Esophagus (tissue), 2 donors: ENCODE measurements around the gene ZNF771. TPM values are rescaled to one million over a fixed set of nuclear protein-coding genes. Genes with fewer than 3 reads are reported as not detected.

ENCODE experiments used
- H3K27ac ChIP-seq, 2 donors: one replicate each; pipeline ENCODE4 v1.5.1; 2013; ENCODE audit warnings: low read depth in 2 of 2, mild to moderate bottlenecking in 2 of 2, inconsistent platforms in 1 of 2, low read length in 1 of 2, moderate library complexity in 1 of 2
- H3K27me3 ChIP-seq, 2 donors: one replicate each; pipeline ENCODE4 v1.6.1; 2013; ENCODE audit warnings: low read length in 2 of 2, control low read depth in 1 of 2, mild to moderate bottlenecking in 1 of 2; ENCODE audit not compliant: insufficient read depth in 2 of 2, control insufficient read depth in 1 of 2
- H3K36me3 ChIP-seq, 2 donors: one replicate each; pipeline ENCODE4 v1.6.1; 2013; ENCODE audit warnings: low read length in 1 of 2; ENCODE audit not compliant: control insufficient read depth in 2 of 2, insufficient read depth in 2 of 2
- H3K4me1 ChIP-seq, 2 donors: one replicate each; pipeline ENCODE4 v1.6.1; 2013; ENCODE audit warnings: low read length in 1 of 2; ENCODE audit not compliant: control insufficient read depth in 2 of 2, insufficient read depth in 2 of 2
- H3K4me3 ChIP-seq, 2 donors: one replicate each; pipeline ENCODE4 v1.5.1; 2013; ENCODE audit warnings: low read length in 2 of 2, mild to moderate bottlenecking in 2 of 2, low read depth in 1 of 2, moderate library complexity in 1 of 2
- H3K9me3 ChIP-seq, 2 donors: one replicate each; pipeline ENCODE4 v1.6.1; 2013; ENCODE audit warnings: mild to moderate bottlenecking in 2 of 2, low read depth in 1 of 2, low read length in 1 of 2, moderate library complexity in 1 of 2; ENCODE audit not compliant: control insufficient read depth in 2 of 2, insufficient read depth in 1 of 2
- WGBS, 2 donors: extraction: QIAGEN DNeasy Blood & Tissue Kit; methylation state at CpG; one replicate each; pipeline ENCODE4 v1.1.7; 2013; 5-methylcytosine and 5-hydroxymethylcytosine counted together
- polyA plus RNA-seq, 2 donors: library from polyadenylated mRNA; stranded (reverse); fragments of 200-250 nt; gene quantifications; one replicate each; pipeline ENCODE4 v1.2.3, GENCODE V29; 2013
- donor health status: healthy with polysubstance abuse.
- donor health status: Bipolar disorder and iron deficiency.

The ZNF771 gene
- polyA plus RNA-seq, 2 donors, result 2.2 to 4.7 TPM

GRCh38 chr16:30413112-30413806 is 5.9 kb downstream of the ZNF771 start:
- Histone ChIP-seq H3K27ac (no peak overlapping the region), H3K36me3 (peaks cover 0 to 7% of the 10 kb centered on the region in 2 donors), H3K9me3 (no peaks in the 10 kb centered on the region), H3K4me1 (peaks cover 0 to 6% of the 10 kb centered on the region in 2 donors), H3K4me3 (no peak overlapping the region), H3K27me3 (no peaks in the 10 kb centered on the region)
- WGBS, 2 donors, result 81 to 83% methylated on average over 6 of the region's 6 CpGs

DNA sequence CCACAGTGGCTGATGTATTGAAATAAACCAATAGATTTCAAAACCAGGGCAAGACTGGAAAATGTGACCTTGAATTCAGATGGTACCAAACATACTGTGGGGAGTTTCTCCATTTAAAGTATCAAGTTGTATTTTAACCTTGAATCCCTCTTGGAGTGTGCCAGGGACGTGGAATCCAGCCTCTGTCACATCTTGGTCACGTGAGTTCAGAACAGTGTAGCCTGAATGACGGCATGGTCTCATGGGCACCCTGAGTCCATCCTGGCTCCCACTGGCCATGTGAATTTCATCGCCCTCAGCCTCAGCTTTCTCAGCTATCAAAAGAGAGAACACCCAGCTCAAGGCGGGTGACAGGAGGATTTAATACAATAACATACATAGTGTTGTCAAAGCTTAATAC is 6.8 kb downstream of the ZNF771 start:
- H3K27me3 ChIP-seq, result no peaks in the 10 kb centered on the region
- peaks cover 0 to 7% of the 10 kb centered on the region in 2 donors for H3K36me3 ChIP-seq
- 76 to 78% methylated on average over 5 of the region's 5 CpGs for WGBS, 2 donors
- H3K4me1 ChIP-seq, result peaks cover 0 to 7% of the 10 kb centered on the region in 2 donors
- H3K27ac ChIP-seq, result no peak overlapping the region
- no peaks in the 10 kb centered on the region for H3K9me3 ChIP-seq
- H3K4me3 ChIP-seq, result no peak overlapping the region

DNA sequence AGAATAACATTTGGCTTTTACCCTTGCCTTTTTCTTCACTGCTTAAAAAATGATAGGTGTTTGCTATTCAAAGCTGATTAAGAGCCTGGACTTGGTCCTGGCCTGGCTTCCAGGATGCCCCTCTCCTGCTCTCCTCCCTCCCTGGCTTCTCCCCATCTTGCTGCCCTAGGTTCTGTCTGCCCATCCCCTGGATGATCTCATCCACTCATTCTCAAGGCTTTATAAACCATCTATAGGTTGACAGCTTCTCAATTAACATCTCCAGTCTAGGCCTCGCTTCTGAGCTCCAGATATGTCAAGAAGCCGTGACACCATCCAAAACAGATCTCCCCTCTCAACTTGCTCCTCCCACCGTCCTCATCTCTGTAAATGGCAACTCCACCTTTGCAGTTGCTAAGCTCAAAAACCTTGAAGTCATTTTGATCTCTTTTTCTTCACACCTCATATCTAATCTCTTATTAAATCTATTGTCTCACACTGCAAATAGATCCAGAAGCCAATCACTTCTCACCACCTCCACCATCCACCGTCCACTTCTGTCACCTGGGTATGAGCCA is 8.7 kb downstream of the ZNF771 start:
- Histone ChIP-seq H3K4me3 (no peak overlapping the region), H3K4me1 (peaks cover 0 to 5% of the 10 kb centered on the region in 2 donors), H3K36me3 (peaks cover 0 to 9% of the 10 kb centered on the region in 2 donors), H3K27me3 (no peaks in the 10 kb centered on the region), H3K9me3 (no peaks in the 10 kb centered on the region), H3K27ac (no peak overlapping the region)
- WGBS, 2 donors, result 89 to 91% methylated on average over 4 of the region's 4 CpGs

DNA sequence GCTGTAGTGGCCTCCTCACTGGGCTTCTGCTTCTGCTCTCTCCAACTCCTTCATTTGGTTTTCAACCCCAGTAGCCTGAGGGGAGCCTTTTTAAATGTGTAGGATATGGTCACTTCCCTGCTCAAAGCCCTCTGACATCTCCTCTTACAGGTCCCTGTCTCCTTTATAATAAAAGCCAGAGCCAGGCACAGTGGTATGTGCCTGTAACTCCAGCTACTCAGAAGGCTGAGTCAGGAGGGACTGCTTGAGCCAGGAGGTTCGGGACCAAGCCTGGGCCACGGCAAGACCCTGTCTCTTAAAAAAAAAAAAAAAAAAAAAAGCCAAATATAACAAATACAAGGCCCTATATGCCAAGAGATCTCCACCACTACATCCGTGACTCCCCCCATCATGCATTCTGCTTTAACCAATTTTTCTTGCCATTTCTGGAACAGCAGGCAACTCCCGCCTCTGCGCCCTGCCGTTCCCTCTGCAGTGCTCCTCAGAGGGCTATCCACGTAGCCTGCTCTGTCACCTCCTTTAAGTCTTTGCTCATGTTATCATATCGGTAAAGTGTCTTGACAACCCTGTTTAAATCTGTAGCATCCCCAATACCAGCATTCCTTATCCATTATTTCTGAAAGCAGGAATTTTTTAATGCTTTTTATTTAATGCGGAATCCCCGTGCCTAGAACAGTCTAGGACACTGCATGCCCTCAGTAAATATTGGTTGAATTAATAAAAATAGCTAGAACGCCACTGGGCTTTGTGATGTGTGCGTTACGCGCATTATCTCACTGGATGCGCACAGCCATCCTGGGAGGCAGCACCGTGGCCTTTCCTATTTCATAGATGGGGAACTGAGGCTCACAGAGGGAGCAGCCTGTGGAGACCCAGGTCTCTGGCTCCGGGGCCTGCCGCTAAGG is 9.5 kb downstream of the ZNF771 start:
- WGBS, 2 donors, result 58 to 60% methylated on average over 18 of the region's 18 CpGs
- Histone ChIP-seq H3K4me3 (peak overlapping the region; percentile 61 to 66), H3K27ac (peak overlapping the region; percentile 93 to 96), H3K4me1 (peaks cover 0 to 5% of the 10 kb centered on the region in 2 donors), H3K9me3 (no peaks in the 10 kb centered on the region), H3K36me3 (peaks cover under 1 to 3% of the 10 kb centered on the region in 2 donors), H3K27me3 (no peaks in the 10 kb centered on the region)

- Histone ChIP-seq H3K4me3 (peak overlapping the region; percentile 61 to 66), H3K27ac (peak overlapping the region; percentile 93 to 96), H3K9me3 (no peaks in the 10 kb centered on the region), H3K4me1 (peaks cover 0 to 5% of the 10 kb centered on the region in 2 donors), H3K36me3 (peaks cover 2 to 3% of the 10 kb centered on the region in 2 donors), H3K27me3 (no peaks in the 10 kb centered on the region)
- 1% methylated on average over 134 to 140 of the region's 140 CpGs for WGBS, 2 donors
Measured at GRCh38 chr16:30417529-30418349, 10.3 kb downstream of the ZNF771 start.

DNA sequence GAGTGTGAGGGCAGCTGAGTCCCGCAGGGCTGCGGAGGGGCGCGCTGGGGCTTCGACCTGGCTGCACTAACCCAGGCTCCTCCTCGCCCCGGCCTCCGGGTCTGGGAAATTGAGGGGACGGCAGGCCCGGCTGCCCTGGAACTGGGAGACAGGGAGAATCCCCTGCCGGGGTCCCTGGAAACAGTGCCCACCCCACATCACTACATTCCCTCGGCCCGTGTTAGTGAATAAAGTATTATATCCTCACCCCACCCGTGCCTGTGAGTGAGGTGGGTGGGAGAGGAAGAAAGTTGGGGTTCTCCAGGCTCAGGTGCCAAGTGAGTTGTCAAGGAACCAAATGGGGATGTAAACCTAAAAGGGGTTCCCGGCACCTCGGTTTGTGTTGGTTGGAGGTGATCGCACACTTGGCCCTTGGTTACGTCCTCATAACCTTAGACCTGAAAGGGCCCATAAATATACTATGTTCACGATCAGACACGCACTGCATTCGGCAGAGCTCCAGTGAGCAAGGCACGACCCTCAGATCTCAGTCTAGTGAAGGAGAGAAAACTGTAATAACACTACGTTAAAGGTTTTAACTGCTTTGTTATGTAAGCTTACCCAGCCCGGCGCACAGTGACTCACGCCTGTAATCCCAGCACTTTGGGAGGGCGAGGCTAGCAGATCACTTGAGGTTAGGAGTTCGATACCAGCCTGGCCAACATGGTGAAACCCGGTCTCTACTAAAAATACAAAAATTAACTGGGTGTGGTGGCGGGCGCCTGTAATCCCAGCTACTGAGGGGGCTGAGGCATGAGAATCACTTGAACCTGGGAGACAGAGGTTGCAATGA is 11.2 kb downstream of the ZNF771 start:
- WGBS, 2 donors, result 46 to 55% methylated on average over 31 of the region's 31 CpGs
- Histone ChIP-seq H3K27ac (peak overlapping the region; percentile 93 to 96), H3K4me3 (peak overlapping the region; percentile 61 to 66), H3K27me3 (no peaks in the 10 kb centered on the region), H3K4me1 (peaks cover 0 to 5% of the 10 kb centered on the region in 2 donors), H3K9me3 (no peaks in the 10 kb centered on the region), H3K36me3 (peaks cover 2 to 3% of the 10 kb centered on the region in 2 donors)

GRCh38 chr16:30421010-30421409 is 13.6 kb downstream of the ZNF771 start:
- no peaks in the 10 kb centered on the region for H3K27me3 ChIP-seq
- no peak overlapping the region for H3K27ac ChIP-seq
- H3K36me3 ChIP-seq, result peaks cover 2 to 13% of the 10 kb centered on the region in 2 donors
- H3K4me1 ChIP-seq, result peaks cover 0 to 5% of the 10 kb centered on the region in 2 donors
- no peaks in the 10 kb centered on the region for H3K9me3 ChIP-seq
- WGBS, 2 donors, result 66 to 73% methylated on average over 5 of the region's 5 CpGs
- H3K4me3 ChIP-seq, result no peak overlapping the region

- peaks cover 0 to 14% of the 10 kb centered on the region in 2 donors for H3K4me1 ChIP-seq
- WGBS, 2 donors, result 91 to 93% methylated on average over 4 of the region's 4 CpGs
- H3K27ac ChIP-seq, result no peak overlapping the region
- peaks cover 0 to 11% of the 10 kb centered on the region in 2 donors for H3K36me3 ChIP-seq
- H3K9me3 ChIP-seq, result no peaks in the 10 kb centered on the region
- no peak overlapping the region for H3K4me3 ChIP-seq
- no peaks in the 10 kb centered on the region for H3K27me3 ChIP-seq
Measured at GRCh38 chr16:30428055-30428454, 20.6 kb downstream of the ZNF771 start.
